Measurements from ENCODE around the gene LRRC4C. TPM values are rescaled to one million over a fixed set of nuclear protein-coding genes. Genes with fewer than 3 reads are reported as not detected.

LRRC4C gene
- total and polyA plus RNA-seq, 2 experiments from 2014 or later, result 0.35 to 1.1 TPM

GRCh38 chr11:41044747-41045146 is 414.7 kb downstream of the LRRC4C start (continued):
- TF ChIP-seq ZNF462 (CRISPR knock-in tag; IDR thresholded peaks at IDR 0.05), result no peak
- no peak for TF ChIP-seq ETS1 (IDR thresholded peaks at IDR 0.05)
- no peak for TF ChIP-seq EZH2phosphoT487 (IDR thresholded peaks at IDR 0.05; ENCODE audit: unreplicated experiment)

- no peaks in the 10 kb centered on the region for H3K27me3 ChIP-seq (ENCODE audit: insufficient read depth)
- DNase-seq (ENCODE audit: low spot score) (no peak), ATAC-seq (no peak)
- H3K36me3 ChIP-seq (ENCODE audit: insufficient read depth), result no peaks in the 10 kb centered on the region
- H3K27ac ChIP-seq (ENCODE audit: low read depth), result no peak overlapping the region
- Mint-ChIP-seq H3K36me3 (ENCODE audit: low read depth) (no peaks in the 10 kb centered on the region), H3K27me3 (ENCODE audit: insufficient read depth, low read depth, poor library complexity) (no peaks in the 10 kb centered on the region), H3K27ac (no peak overlapping the region), H3K4me3 (no peak overlapping the region), H3K4me1 (peaks cover 26% of the 10 kb centered on the region), H3K9me3 (0 out of 3 replicates have a peak, but pooled peaks cover 2% of the 10 kb centered on the region)
- peaks cover 37% of the 10 kb centered on the region; the same call in 1 of the 2 replicates for H3K4me1 ChIP-seq (ENCODE audit: insufficient read depth)
- H2AFZ ChIP-seq, result no peak overlapping the region
- no peaks in the 10 kb centered on the region for H3F3A ChIP-seq (replicated peaks; ENCODE audit: low read depth)
- no peaks in the 10 kb centered on the region for H4K20me1 ChIP-seq (replicated peaks; ENCODE audit: insufficient read depth)
- H3K4me2 ChIP-seq, result no peak overlapping the region
- H3K9me2 ChIP-seq (ENCODE audit: insufficient read depth), result no peaks in the 10 kb centered on the region
- H3K4me3 ChIP-seq, result no peak overlapping the region
- no peaks in the 10 kb centered on the region for H3K79me2 ChIP-seq (replicated peaks; ENCODE audit: insufficient read depth)
- TF ChIP-seq ETS1 (IDR thresholded peaks at IDR 0.05), result no peak
- no peak for TF ChIP-seq ZNF462 (CRISPR knock-in tag; IDR thresholded peaks at IDR 0.05)
- TF ChIP-seq NANOG (IDR thresholded peaks at IDR 0.05; ENCODE audit: borderline replicate concordance), result no peak
- no peak for TF ChIP-seq JUNB (IDR thresholded peaks at IDR 0.05; ENCODE audit: unreplicated experiment)
Measured at GRCh38 chr11:41042688-41043087, 416.8 kb downstream of the LRRC4C start.

Measured in GM23338 (cell line).